Activated T-helper 2 cell treated with anti-CD3 and anti-CD28 coated beads, Interferon-gamma antibody, Interleukin-2, Interleukin-4, amounts not matched to agents 10 μg/mL and 5 μg/mL and 100 μg/mL, durations not matched to agents 14 hours and 24 hours and 36 hours (primary cell): ENCODE results near the gene LRP8. TPM values are rescaled to one million over a fixed set of nuclear protein-coding genes. Genes with fewer than 3 reads are reported as not detected.

Experiments
- DNase-seq: peaks from one replicate; pipeline ENCODE4 v3.0.0; 2021; ENCODE audit warnings: low spot score
- H3K27ac Mint-ChIP-seq: one replicate; pipeline ENCODE4 v1.8.0; 2021; ENCODE audit warnings: mixed read lengths
- H3K27me3 Mint-ChIP-seq: one replicate; pipeline ENCODE4 v1.8.0; 2021; ENCODE audit warnings: low read depth, mixed read lengths
- H3K36me3 Mint-ChIP-seq: one replicate; pipeline ENCODE4 v1.8.0; 2021; ENCODE audit warnings: low read depth, mixed read lengths
- H3K4me1 Mint-ChIP-seq: one replicate; pipeline ENCODE4 v1.8.0; 2021; ENCODE audit warnings: low read depth, mixed read lengths
- H3K4me3 Mint-ChIP-seq: one replicate; pipeline ENCODE4 v1.8.0; 2021; ENCODE audit warnings: low read depth, mild to moderate bottlenecking, moderate library complexity, mixed read lengths
- H3K9me3 Mint-ChIP-seq: one replicate; pipeline ENCODE4 v1.8.0; 2021; ENCODE audit warnings: mixed read lengths
- intact Hi-C: fragments of 100-400 bp; cut with micrococcal nuclease; formaldehyde crosslinking; loops from one replicate; pipeline ENCODE4 v1.15.1; 2023
- total RNA-seq: library from RNA; stranded (reverse); gene quantifications from 2 replicates; pipeline ENCODE4 v1.2.3, GENCODE V29; 2022

The LRP8 gene
- total RNA-seq, 1 donor from 2014 or later = 82.1 TPM

GRCh38 chr1:53341961-53342707, 14.3 kb upstream of the LRP8 start:
- Mint-ChIP-seq H3K27ac (no peak overlapping the region), H3K27me3 (no peaks in the 10 kb centered on the region), H3K36me3 (peaks cover 7% of the 10 kb centered on the region), H3K4me3 (no peak overlapping the region), H3K4me1 (peaks cover 5% of the 10 kb centered on the region), H3K9me3 (peaks cover 10% of the 10 kb centered on the region)
- intact Hi-C loops = no loop called here
- DNase-seq = peak; percentile 4

DNA sequence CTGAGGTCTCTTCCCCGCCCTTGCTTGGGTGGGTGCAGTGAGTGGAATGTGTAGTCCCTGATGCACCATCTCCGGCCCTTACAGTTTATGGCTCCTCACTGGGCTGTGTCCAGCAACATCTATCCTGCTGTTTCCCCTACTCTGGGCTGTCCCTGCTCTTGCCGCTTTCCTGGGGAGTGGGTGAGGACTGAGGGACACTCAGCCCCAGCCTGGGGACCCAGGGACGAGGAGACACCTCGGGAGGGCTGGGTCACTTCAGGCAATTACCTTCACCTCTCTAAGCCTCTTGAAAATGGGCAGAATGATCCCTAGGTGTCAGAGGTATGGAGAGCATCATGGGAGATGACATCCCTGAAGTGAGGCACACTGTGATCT, 13.6 kb upstream of the LRP8 start:
- no peaks in the 10 kb centered on the region for H3K27me3 Mint-ChIP-seq
- DNase-seq = no peak
- intact Hi-C loops = no loop called here
- no peak overlapping the region for H3K27ac Mint-ChIP-seq
- H3K4me1 Mint-ChIP-seq = peaks cover 5% of the 10 kb centered on the region
- peaks cover 10% of the 10 kb centered on the region for H3K9me3 Mint-ChIP-seq
- H3K36me3 Mint-ChIP-seq = peaks cover 7% of the 10 kb centered on the region
- H3K4me3 Mint-ChIP-seq = no peak overlapping the region

DNA sequence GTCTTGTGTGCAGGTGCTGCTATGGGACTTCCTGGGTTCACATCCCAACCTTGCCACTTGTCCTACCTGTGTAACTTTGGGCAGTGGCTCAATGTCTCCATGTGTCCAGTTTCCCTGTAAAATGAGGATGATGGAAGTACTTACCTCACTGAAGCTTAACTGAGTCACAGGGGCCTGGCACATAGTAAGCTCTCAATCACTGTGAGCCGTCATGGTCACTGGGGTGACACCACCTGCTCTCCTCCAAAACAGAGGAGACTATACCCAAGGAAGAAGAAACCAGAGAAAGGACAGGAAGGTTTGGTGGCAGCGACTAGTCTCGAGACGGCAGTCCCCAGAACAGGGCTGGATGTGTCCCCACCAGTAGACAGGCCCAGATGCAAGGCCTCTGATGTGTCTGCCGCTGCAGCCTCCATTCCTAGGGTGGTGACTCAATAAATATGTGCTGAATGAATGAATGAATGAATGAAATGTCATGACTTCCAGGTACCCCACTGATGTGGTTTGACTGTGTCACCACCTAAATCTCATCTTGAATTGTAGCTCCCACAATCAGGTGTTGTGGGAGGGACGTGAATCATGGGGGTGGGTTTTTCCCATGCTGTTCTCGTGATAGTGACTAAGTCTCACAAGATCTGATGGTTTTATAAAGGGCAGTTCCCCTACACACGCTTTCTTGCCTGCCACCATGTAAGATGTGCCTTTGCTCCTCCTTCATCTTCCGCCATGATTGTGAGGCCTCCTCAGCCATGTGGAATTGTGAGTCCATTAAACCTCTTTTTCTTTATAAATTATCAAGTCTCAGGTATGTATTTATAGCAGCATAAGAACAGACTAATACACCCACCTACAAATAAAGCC, 13.0 kb upstream of the LRP8 start:
- no peak overlapping the region for H3K27ac Mint-ChIP-seq
- peak; percentile 4 for DNase-seq
- H3K9me3 Mint-ChIP-seq = peaks cover 10% of the 10 kb centered on the region
- H3K27me3 Mint-ChIP-seq = no peaks in the 10 kb centered on the region
- intact Hi-C loops = no loop called here
- no peak overlapping the region for H3K4me3 Mint-ChIP-seq
- H3K4me1 Mint-ChIP-seq = peaks cover 5% of the 10 kb centered on the region
- H3K36me3 Mint-ChIP-seq = peaks cover 11% of the 10 kb centered on the region

DNA sequence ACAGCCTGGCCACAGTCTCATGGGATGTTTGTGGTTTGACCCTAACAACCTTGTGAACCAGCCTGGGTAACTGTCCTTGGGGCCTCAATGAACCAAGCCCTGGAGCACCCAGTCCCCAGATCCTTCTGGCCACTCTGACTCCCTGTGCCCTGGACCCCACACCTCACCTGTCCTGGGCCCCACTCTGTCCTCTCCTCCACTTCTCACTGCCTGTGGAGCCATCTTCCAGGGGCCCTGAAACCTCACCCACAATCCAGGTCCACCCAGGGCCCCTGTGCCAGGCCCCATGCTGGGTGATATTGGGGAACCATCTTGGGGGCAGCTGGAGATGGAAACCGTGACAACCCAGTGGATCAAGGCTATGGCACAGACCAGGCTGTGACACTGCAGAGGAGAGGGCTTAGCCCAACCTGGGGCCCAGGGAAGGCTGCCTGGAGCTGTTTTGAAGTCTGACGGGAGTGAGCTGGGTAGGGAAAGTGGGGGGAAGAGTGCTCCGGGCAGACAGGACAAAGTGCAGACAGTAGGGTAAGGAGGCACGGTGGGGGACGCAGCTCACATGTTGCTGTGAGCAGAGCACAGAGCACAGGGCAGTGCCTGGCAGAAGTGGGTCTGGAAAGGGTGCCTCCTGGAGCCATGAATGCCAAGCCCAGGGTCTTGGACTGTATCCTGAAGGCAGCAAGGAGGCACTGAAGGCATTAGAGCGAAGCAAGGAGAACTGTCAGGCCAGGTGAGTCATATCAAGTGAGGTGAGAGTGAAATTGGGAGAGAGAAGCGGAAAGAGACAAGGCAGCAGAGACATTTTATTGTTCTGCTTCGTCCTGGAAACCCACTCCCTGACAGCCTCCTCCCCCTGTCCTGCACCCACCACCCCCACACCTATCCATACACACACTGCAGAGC, 12.1 kb upstream of the LRP8 start:
- intact Hi-C loops = no loop called here
- peaks cover 15% of the 10 kb centered on the region for H3K36me3 Mint-ChIP-seq
- H3K4me3 Mint-ChIP-seq = no peak overlapping the region
- peak; percentile 3 for DNase-seq
- H3K4me1 Mint-ChIP-seq = peaks cover 8% of the 10 kb centered on the region
- H3K9me3 Mint-ChIP-seq = peaks cover 10% of the 10 kb centered on the region
- no peak overlapping the region for H3K27ac Mint-ChIP-seq
- no peaks in the 10 kb centered on the region for H3K27me3 Mint-ChIP-seq

DNA sequence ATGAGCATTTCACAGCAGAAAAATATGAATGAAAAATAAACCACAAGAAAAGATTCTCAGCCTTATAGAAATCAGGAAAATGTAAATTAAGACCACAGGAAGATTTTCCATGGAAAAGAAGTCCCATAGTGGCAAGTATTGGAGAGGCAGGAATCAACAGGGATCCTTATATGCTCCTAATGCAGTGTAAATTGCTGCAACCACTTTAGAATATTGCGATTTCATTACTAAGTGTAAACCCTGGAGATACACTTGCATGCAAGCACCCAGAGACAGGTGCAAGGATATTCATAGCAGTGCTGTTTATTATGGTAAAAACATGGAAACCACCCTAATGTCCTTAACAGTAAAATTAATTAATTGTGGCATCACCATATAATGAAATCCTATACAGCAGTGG, 10.6 kb upstream of the LRP8 start:
- H3K4me1 Mint-ChIP-seq = peaks cover 13% of the 10 kb centered on the region

GRCh38 chr1:53337499-53337898, 9.6 kb upstream of the LRP8 start:
- intact Hi-C loops = no loop called here
- Mint-ChIP-seq H3K36me3 (peaks cover 19% of the 10 kb centered on the region), H3K27me3 (no peaks in the 10 kb centered on the region), H3K27ac (no peak overlapping the region), H3K4me3 (no peak overlapping the region), H3K4me1 (peaks cover 13% of the 10 kb centered on the region), H3K9me3 (peaks cover 10% of the 10 kb centered on the region)
- DNase-seq = peak; percentile 1

More for the DNA sequence above, 10.6 kb upstream of the LRP8 start:
- no peak for DNase-seq
- H3K4me3 Mint-ChIP-seq = no peak overlapping the region
- intact Hi-C loops = no loop called here
- H3K27ac Mint-ChIP-seq = no peak overlapping the region
- no peaks in the 10 kb centered on the region for H3K27me3 Mint-ChIP-seq
- H3K36me3 Mint-ChIP-seq = peaks cover 19% of the 10 kb centered on the region
- H3K9me3 Mint-ChIP-seq = peaks cover 10% of the 10 kb centered on the region

DNA sequence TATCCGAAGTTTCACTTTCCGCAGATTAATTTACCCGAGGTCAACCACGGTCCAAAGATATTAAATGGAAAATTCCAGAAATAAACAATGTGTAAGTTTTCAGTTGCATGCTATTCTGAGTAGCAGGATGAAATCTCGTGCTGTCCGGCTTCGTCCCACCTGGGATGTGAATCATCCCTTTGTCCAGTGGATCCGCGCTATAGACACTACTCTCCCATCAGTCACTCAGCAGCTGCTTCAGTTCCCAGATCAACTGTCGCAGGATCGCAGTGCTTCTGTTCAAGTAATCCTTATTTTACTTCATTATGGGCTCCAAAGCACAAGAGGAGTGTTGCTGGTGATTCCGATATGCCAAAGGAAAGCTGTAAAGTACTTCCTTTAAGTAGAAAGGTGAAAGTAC, 8.3 kb upstream of the LRP8 start:
- Mint-ChIP-seq H3K27ac (no peak overlapping the region), H3K4me3 (no peak overlapping the region), H3K9me3 (peaks cover 5% of the 10 kb centered on the region), H3K36me3 (peaks cover 14% of the 10 kb centered on the region), H3K27me3 (no peaks in the 10 kb centered on the region), H3K4me1 (peaks cover 12% of the 10 kb centered on the region)
- intact Hi-C loops = no loop called here
- peak; percentile 2 for DNase-seq

DNA sequence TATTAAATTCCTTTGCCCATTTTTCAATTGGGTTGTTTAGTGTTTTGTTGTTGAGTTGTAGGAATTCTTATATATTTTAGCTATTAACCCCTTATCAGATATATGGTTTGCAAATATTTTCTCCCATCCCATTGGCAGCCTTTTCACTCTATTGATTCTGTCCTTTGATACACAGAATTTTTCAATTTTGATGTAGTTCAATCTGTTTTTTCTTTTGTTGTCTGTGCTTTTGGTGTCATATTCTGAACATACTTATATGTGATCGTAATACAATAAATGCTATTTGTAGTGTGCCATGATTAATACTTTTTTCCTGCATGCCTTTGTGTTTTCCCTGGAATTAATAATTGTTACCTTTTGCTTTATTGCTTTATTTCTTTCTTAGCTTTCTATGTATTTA, 7.8 kb upstream of the LRP8 start:
- Mint-ChIP-seq H3K36me3 (peaks cover 12% of the 10 kb centered on the region), H3K4me3 (no peak overlapping the region)
- no peak for DNase-seq

DNA sequence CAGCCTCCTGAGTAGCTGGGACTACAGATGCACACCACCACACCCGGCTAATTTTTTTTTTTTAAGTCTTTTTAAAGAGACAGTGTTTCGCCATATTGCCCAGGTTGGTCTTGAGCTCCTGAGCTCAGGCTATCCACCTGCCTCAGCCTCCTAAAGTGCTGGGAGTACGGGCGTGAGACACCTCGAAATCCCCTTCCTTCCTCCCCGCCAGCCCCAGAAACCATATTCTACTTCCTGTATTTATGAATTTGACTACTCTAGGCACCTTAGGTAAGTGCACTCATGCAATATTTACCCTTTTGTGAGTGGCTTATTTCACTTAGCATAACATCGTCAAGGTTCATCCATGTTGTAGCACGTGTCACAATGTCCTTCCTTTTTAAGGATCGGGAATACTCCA, 6.9 kb upstream of the LRP8 start:
- intact Hi-C loops = no loop called here
- Mint-ChIP-seq H3K27me3 (no peaks in the 10 kb centered on the region), H3K27ac (no peak overlapping the region), H3K36me3 (peaks cover 12% of the 10 kb centered on the region), H3K4me3 (no peak overlapping the region), H3K4me1 (peaks cover 8% of the 10 kb centered on the region), H3K9me3 (no peaks in the 10 kb centered on the region)
- DNase-seq = no peak

More for the DNA sequence above, 7.8 kb upstream of the LRP8 start:
- H3K27ac Mint-ChIP-seq = no peak overlapping the region
- H3K27me3 Mint-ChIP-seq = no peaks in the 10 kb centered on the region
- peaks cover 2% of the 10 kb centered on the region for H3K9me3 Mint-ChIP-seq
- peaks cover 10% of the 10 kb centered on the region for H3K4me1 Mint-ChIP-seq
- intact Hi-C loops = no loop called here

DNA sequence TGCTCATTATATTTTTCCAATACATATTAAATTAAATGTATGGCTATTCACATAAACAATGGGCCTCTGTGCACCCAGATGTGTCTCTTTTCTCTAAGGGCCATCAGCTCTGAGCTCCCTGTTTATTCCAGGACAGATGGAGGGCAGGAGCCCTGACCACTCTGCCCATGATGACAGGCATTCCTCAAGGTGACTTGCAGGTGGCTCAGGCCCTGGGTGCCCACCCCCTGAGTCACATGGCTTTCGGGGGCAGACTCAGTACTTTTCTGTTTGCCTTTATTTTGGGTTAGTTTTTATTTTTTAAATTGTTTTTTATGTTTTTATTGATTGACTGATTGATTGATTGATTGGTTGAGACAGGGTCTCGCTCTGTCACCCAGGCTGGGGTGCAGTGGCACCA, 6.4 kb upstream of the LRP8 start:
- no peaks in the 10 kb centered on the region for H3K9me3 Mint-ChIP-seq
- H3K4me1 Mint-ChIP-seq = peaks cover 11% of the 10 kb centered on the region
- H3K27ac Mint-ChIP-seq = no peak overlapping the region
- no peak overlapping the region for H3K4me3 Mint-ChIP-seq
- peaks cover 12% of the 10 kb centered on the region for H3K36me3 Mint-ChIP-seq
- no peaks in the 10 kb centered on the region for H3K27me3 Mint-ChIP-seq
- intact Hi-C loops = no loop called here
- no peak for DNase-seq

DNA sequence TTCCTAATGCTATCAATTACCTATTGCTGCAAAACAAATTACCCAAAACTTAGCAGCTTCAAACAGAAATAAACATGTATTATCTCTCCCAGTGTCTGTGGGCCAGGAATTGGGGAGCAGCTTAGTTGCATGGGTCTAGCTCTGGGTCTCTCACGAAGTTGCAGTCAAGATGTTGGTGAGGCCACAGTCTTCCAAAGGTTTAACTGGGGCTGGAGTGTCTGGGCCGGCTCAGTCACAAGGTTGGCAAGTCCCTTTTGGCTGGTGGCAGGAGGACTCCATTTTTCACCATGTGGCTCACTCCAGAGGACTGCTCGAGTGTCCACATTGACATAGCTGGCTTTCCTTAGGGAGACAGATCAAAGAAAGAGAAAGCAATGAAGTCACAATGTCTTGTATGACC, 5.0 kb upstream of the LRP8 start:
- H3K36me3 Mint-ChIP-seq = peaks cover 12% of the 10 kb centered on the region
- H3K4me3 Mint-ChIP-seq = no peak overlapping the region
- H3K27ac Mint-ChIP-seq = no peak overlapping the region
- intact Hi-C loops = no loop called here
- H3K27me3 Mint-ChIP-seq = no peaks in the 10 kb centered on the region
- peaks cover 13% of the 10 kb centered on the region for H3K4me1 Mint-ChIP-seq
- no peaks in the 10 kb centered on the region for H3K9me3 Mint-ChIP-seq
- DNase-seq = no peak

- DNase-seq = no peak
- H3K27me3 Mint-ChIP-seq = no peaks in the 10 kb centered on the region
- H3K4me1 Mint-ChIP-seq = peaks cover 13% of the 10 kb centered on the region
- no peak overlapping the region for H3K27ac Mint-ChIP-seq
- intact Hi-C loops = no loop called here
- H3K9me3 Mint-ChIP-seq = no peaks in the 10 kb centered on the region
- no peak overlapping the region for H3K4me3 Mint-ChIP-seq
- H3K36me3 Mint-ChIP-seq = peaks cover 13% of the 10 kb centered on the region
These were observed 4.3 kb upstream of the LRP8 start for GRCh38 chr1:53332186-53332564.
